Measurements from ENCODE around the gene TNFRSF14. TPM values are rescaled to one million over a fixed set of nuclear protein-coding genes. Genes with fewer than 3 reads are reported as not detected.
"Not testable (repeated sequence)": the region's sequence is repeated elsewhere in the genome, so short reads cannot be mapped to it uniquely, and the experiment has no call there.

Gene TNFRSF14
- total RNA-seq, 2 experiments from 2014 or later = 15.7 to 18.5 TPM

GRCh38 chr1:2551544-2551943, 4.6 kb upstream of the TNFRSF14 start:
- H3K9me3 ChIP-seq (ENCODE audit: low read length); H3K4me3 ChIP-seq (ENCODE audit: low read depth, low read length, poor library complexity, severe bottlenecking); H2AFZ ChIP-seq (ENCODE audit: low read length); CTCF ChIA-PET (ENCODE audit: unreplicated experiment); POLR2A ChIA-PET; intact Hi-C loops (cut with micrococcal nuclease; ENCODE audit: unreplicated experiment); H3K79me2 ChIP-seq (ENCODE audit: insufficient read depth, low read depth, low read length); H3K9me2 ChIP-seq (ENCODE audit: insufficient read depth, low read length); H4K20me1 ChIP-seq (ENCODE audit: insufficient read depth, low read length); BruUV-seq (replicated peaks); H3K4me2 ChIP-seq (ENCODE audit: low read length); H3K27ac ChIP-seq (ENCODE audit: low read depth, low read length, poor library complexity, severe bottlenecking); DNase-seq (ENCODE audit: low spot score); H3K36me3 ChIP-seq (ENCODE audit: insufficient read depth, low read length): not testable (repeated sequence)
- H3K4me1 ChIP-seq (ENCODE audit: insufficient read depth, low read length, poor library complexity, severe bottlenecking) = peaks cover 52% of the 10 kb centered on the region

- BruUV-seq (replicated peaks) = no TSS peak
- no peak overlapping the region for H2AFZ ChIP-seq (ENCODE audit: low read length)
- TF ChIP-seq CTCF (conservative IDR thresholded peaks at IDR 0.05; ENCODE audit: low read length) (no peak), EZH2phosphoT487 (IDR thresholded peaks at IDR 0.05; ENCODE audit: borderline replicate concordance, low read depth, low read length) (no peak)
- H3K79me2 ChIP-seq (ENCODE audit: insufficient read depth, low read depth, low read length) = no peaks in the 10 kb centered on the region
- H3K4me2 ChIP-seq (ENCODE audit: low read length) = no peak overlapping the region
- H4K20me1 ChIP-seq (ENCODE audit: insufficient read depth, low read length) = no peaks in the 10 kb centered on the region
- H3K4me3 ChIP-seq (ENCODE audit: low read depth, low read length, poor library complexity, severe bottlenecking) = no peak overlapping the region
- no peaks in the 10 kb centered on the region for H3K9me3 ChIP-seq (ENCODE audit: low read length)
- no peak overlapping the region for H3K27ac ChIP-seq (ENCODE audit: low read depth, low read length, poor library complexity, severe bottlenecking)
- CTCF ChIA-PET (ENCODE audit: unreplicated experiment) = no interaction called here
- no peaks in the 10 kb centered on the region for H3K9me2 ChIP-seq (ENCODE audit: insufficient read depth, low read length)
- H3K36me3 ChIP-seq (ENCODE audit: insufficient read depth, low read length) = no peaks in the 10 kb centered on the region
- intact Hi-C loops (cut with micrococcal nuclease; ENCODE audit: unreplicated experiment) = no loop called here
- POLR2A ChIA-PET = no interaction called here
- no peak for DNase-seq (ENCODE audit: low spot score)
- H3K4me1 ChIP-seq (ENCODE audit: insufficient read depth, low read length, poor library complexity, severe bottlenecking) = peaks cover 55% of the 10 kb centered on the region
Measured at GRCh38 chr1:2552189-2552588, 4.0 kb upstream of the TNFRSF14 start.

- BruUV-seq (replicated peaks); H4K20me1 ChIP-seq (ENCODE audit: insufficient read depth, low read length); intact Hi-C loops (cut with micrococcal nuclease; ENCODE audit: unreplicated experiment); H3K9me2 ChIP-seq (ENCODE audit: insufficient read depth, low read length); H2AFZ ChIP-seq (ENCODE audit: low read length); H3K79me2 ChIP-seq (ENCODE audit: insufficient read depth, low read depth, low read length); DNase-seq (ENCODE audit: low spot score); POLR2A ChIA-PET; H3K36me3 ChIP-seq (ENCODE audit: insufficient read depth, low read length); H3K4me3 ChIP-seq (ENCODE audit: low read depth, low read length, poor library complexity, severe bottlenecking); H3K27ac ChIP-seq (ENCODE audit: low read depth, low read length, poor library complexity, severe bottlenecking); CTCF ChIA-PET (ENCODE audit: unreplicated experiment); H3K4me2 ChIP-seq (ENCODE audit: low read length); H3K9me3 ChIP-seq (ENCODE audit: low read length): not testable (repeated sequence)
- H3K4me1 ChIP-seq (ENCODE audit: insufficient read depth, low read length, poor library complexity, severe bottlenecking) = peaks cover 46% of the 10 kb centered on the region
Measured at GRCh38 chr1:2553076-2553475, 3.1 kb upstream of the TNFRSF14 start.

- H3K79me2 ChIP-seq (ENCODE audit: insufficient read depth, low read depth, low read length) = no peaks in the 10 kb centered on the region
- no peak overlapping the region for H3K27ac ChIP-seq (ENCODE audit: low read depth, low read length, poor library complexity, severe bottlenecking)
- no peaks in the 10 kb centered on the region for H3K36me3 ChIP-seq (ENCODE audit: insufficient read depth, low read length)
- no peak overlapping the region for H2AFZ ChIP-seq (ENCODE audit: low read length)
- ChIA-PET CTCF (ENCODE audit: unreplicated experiment) (no interaction called here), POLR2A (no interaction called here)
- H3K9me3 ChIP-seq (ENCODE audit: low read length) = no peaks in the 10 kb centered on the region
- no peak overlapping the region for H3K4me3 ChIP-seq (ENCODE audit: low read depth, low read length, poor library complexity, severe bottlenecking)
- H3K4me2 ChIP-seq (ENCODE audit: low read length) = no peak overlapping the region
- TF ChIP-seq EZH2phosphoT487 (IDR thresholded peaks at IDR 0.05; ENCODE audit: borderline replicate concordance, low read depth, low read length) (no peak), CTCF (conservative IDR thresholded peaks at IDR 0.05; ENCODE audit: low read length) (no peak)
- no TSS peak for BruUV-seq (replicated peaks)
- intact Hi-C loops (cut with micrococcal nuclease; ENCODE audit: unreplicated experiment) = no loop called here
- no peaks in the 10 kb centered on the region for H4K20me1 ChIP-seq (ENCODE audit: insufficient read depth, low read length)
- DNase-seq (ENCODE audit: low spot score) = no peak
- peaks cover 36% of the 10 kb centered on the region for H3K4me1 ChIP-seq (ENCODE audit: insufficient read depth, low read length, poor library complexity, severe bottlenecking)
- no peaks in the 10 kb centered on the region for H3K9me2 ChIP-seq (ENCODE audit: insufficient read depth, low read length)
Measured at GRCh38 chr1:2553871-2554620, 2.1 kb upstream of the TNFRSF14 start.
